NCI-H69 (cell line): ENCODE data around the gene CFAP119.

ENCODE experiments used
- DNase-seq: peaks from one replicate; lab custom pipeline; 2025; lab: John Stamatoyannopoulos, UW

The CFAP119 gene

GRCh38 chr16:30740364-30741251, 21.3 kb downstream of the CFAP119 start:
- DNase-seq, result no peak

GRCh38 chr16:30738984-30739951, 22.6 kb downstream of the CFAP119 start:
- no peak for DNase-seq

DNA sequence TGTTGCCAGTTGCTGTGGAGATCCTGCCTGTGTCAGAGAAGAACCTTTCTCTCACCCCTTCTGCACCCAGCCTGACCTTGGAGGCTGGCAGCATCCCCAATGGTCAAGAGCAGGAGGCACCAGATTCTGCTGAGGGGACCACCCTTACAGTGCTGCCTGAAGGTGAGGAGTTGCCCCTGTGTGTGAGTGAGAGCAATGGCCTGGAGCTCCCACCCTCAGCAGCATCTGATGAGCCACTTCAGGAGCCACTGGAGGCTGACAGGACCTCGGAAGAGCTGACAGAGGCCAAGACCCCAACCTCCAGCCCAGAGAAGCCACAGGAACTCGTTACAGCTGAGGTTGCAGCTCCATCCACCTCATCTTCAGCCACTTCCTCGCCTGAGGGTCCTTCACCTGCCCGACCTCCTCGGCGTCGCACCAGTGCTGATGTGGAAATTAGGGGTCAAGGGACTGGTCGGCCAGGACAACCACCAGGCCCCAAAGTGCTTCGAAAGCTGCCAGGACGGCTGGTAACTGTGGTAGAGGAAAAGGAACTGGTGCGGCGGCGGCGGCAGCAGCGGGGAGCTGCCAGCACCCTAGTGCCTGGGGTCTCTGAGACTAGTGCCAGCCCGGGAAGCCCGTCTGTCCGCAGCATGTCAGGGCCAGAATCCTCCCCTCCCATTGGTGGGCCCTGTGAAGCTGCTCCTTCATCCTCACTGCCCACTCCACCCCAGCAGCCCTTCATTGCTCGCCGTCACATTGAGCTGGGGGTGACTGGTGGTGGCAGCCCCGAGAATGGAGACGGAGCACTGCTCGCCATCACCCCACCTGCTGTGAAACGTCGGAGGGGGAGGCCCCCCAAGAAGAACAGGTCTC, 23.8 kb downstream of the CFAP119 start:
- DNase-seq, result no peak

- DNase-seq, result no peak
These were observed 24.7 kb downstream of the CFAP119 start for GRCh38 chr16:30736995-30737793.

DNA sequence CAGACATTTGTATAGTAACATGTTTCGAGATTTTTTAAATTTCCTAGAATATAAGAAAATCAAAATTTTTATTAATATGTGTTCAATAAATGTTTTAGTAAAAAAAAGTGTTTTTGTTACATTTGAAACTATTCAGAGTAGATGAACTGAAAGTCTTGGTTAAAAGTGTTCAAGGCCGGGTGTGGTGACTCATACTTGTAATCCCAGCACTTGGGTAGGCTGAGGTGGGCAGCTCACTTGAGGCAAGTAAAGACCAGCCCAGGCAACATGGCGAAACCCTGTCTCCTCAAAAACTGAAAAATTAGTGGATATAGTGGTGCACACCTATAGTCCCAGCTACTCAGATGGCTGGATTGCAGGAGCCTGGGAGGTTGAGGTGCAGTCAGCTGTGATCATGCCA, 30.5 kb downstream of the CFAP119 start:
- DNase-seq, result no peak

DNA sequence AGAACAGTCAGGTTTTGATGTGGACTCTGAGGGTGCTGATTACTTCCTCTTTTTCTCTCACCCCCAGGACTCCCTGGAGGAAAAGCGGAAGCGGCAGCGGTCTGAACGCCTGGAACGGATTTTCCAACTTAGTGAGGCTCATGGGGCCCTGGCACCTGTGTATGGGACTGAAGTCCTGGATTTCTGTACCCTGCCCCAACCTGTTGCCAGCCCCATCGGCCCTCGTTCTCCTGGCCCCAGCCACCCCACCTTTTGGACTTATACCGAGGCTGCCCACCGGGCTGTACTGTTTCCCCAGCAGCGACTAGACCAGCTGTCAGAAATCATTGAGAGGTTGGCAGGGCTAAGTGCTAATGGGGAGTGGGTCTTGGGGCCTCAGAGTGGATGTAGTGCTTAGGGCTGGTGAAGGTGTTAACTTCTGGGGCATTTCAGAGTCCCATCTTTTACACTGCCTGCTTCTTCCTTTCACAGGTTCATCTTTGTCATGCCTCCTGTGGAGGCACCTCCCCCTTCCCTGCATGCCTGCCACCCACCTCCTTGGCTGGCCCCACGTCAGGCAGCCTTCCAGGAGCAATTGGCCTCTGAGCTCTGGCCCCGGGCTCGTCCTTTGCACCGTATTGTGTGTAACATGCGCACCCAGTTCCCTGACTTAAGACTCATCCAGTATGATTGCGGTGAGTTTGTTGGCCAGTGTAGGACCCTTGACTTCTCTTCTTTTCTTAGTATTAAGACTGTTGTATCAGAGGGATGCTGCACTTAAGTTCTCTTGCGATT, 32.8 kb downstream of the CFAP119 start:
- no peak for DNase-seq

- DNase-seq, result no peak
These were observed 33.5 kb downstream of the CFAP119 start for GRCh38 chr16:30728321-30728720.

DNA sequence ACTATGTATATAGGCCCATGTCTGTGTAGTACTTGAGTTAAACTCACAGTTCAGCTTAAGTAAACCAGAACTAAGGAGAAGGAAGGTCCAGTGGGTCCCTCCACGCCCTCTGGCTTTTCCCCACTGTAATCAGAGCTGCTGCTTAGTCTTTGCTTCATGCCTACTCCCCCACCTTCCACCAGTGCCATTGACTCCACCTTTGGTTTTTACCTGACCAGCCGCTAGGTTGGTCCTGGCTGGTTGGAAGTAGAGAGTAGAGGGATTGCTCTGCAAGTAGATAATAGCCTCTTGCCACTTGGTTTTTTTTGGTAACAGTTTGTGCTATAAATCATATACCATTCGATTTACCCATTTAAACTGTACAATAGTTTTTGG, 36.5 kb downstream of the CFAP119 start:
- DNase-seq, result no peak

GRCh38 chr16:30724641-30725417, 37.0 kb downstream of the CFAP119 start:
- DNase-seq, result no peak

DNA sequence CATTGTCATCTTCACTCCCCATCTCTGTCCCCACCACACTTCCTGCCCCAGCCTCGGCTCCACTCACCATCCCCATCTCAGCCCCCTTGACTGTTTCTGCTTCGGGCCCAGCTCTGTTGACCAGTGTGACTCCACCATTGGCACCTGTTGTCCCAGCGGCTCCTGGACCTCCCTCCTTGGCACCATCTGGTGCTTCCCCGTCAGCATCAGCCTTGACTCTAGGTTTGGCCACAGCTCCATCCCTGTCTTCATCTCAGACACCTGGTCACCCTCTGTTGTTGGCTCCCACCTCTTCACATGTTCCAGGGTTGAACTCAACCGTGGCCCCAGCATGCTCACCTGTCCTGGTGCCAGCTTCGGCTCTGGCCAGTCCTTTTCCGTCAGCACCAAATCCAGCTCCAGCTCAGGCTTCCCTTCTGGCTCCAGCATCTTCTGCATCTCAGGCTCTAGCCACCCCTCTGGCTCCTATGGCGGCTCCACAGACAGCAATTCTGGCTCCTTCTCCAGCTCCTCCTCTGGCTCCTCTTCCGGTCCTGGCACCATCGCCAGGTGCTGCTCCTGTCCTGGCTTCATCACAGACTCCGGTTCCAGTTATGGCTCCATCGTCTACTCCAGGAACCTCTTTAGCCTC, 38.0 kb downstream of the CFAP119 start:
- no peak for DNase-seq

DNA sequence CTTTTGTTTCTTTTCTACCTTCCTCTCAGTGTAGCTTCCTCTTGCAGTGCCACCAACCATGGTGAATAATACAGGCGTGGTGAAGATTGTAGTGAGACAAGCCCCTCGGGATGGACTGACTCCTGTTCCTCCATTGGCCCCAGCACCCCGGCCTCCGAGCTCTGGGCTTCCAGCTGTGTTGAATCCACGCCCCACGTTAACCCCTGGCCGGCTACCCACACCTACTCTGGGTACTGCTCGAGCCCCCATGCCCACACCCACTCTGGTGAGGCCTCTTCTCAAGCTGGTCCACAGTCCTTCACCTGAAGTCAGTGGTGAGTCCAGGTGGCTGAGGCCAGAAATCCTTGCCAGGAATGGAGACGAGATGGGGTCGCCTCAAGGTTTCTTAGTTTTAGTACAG, 38.9 kb downstream of the CFAP119 start:
- DNase-seq, result no peak

DNA sequence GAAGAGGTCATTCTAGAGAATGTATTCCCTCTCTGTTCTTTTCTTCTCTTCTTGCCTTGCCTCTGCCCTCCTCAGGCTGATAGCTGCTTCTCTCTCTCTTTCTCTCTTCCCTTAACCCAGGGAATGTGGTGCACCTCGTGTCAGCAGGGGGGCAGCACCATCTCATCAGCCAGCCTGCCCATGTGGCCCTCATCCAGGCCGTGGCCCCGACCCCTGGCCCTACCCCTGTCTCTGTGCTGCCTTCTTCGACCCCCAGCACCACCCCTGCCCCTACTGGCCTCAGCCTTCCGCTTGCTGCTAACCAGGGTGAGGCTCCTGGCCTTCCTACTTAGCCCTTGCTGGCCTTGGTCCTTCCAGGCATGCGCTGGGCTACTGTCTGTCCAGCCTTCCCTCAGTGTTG, 39.4 kb downstream of the CFAP119 start:
- no peak for DNase-seq

DNA sequence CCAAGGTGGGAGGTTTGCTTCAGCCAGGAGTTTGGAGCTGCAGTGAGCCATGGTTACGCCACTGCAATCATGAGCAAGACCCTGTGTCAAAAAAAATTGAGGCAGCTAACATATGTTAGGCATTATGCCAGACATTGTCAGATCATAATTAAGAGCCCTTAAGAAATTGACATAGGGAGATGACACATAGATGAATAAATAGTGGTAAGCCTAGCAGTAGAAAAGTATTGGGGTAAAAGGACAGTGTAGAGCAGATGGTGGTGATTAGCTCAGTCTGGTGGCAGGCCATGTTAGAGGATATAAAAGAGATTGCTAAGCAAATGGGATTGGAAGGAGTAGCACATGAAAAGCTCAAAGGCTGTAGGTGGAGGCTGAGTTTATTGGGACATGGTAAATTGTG, 40.3 kb downstream of the CFAP119 start:
- peak; percentile 56 for DNase-seq

DNA sequence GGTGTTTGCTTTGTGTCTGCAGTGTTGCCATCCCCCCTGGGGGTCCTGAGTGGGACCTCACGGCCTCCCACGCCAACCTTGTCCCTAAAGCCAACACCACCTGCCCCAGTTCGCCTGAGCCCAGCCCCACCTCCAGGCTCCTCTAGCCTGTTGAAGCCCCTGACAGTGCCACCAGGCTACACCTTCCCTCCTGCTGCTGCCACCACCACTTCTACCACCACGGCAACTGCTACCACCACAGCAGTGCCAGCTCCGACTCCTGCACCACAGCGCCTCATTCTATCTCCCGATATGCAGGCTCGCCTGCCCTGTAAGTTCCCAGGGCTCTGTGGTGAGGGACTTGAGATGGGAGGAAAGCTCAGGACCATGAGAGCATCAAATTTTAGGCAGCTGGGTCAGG, 40.7 kb downstream of the CFAP119 start:
- DNase-seq, result no peak

DNA sequence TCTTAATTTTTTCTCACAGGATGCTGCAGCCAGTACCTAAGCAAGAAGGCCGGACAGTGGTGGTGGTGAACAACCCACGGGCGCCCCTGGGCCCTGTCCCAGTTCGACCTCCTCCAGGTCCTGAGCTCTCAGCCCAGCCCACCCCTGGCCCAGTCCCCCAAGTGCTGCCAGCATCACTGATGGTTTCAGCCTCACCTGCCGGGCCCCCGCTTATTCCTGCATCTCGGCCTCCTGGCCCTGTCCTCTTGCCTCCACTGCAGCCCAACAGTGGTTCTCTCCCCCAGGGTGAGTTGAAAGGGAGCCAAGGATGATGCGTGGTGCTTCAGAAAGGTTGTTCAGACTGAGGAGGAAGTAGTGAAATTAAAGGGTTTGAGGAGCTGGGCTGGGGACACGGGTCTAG, 41.2 kb downstream of the CFAP119 start:
- DNase-seq, result no peak

DNA sequence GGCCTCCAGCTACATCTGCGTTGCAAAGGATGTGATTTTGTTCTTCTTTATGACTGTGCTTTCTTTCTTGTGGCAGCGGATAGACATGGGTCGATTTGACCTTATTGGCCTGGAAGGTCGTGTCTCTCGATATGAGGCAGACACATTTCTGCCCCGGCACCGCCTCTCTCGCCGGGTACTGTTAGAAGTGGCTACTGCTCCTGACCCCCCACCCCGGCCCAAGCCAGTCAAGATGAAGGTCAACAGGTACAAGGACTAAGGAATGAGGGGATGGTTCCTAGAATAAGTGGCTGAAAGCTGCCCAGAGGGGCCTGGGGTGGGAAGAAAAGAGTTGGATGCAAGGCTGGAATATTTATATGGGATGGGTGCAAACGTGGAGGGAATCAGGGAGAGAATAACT, 41.8 kb downstream of the CFAP119 start:
- DNase-seq, result no peak

DNA sequence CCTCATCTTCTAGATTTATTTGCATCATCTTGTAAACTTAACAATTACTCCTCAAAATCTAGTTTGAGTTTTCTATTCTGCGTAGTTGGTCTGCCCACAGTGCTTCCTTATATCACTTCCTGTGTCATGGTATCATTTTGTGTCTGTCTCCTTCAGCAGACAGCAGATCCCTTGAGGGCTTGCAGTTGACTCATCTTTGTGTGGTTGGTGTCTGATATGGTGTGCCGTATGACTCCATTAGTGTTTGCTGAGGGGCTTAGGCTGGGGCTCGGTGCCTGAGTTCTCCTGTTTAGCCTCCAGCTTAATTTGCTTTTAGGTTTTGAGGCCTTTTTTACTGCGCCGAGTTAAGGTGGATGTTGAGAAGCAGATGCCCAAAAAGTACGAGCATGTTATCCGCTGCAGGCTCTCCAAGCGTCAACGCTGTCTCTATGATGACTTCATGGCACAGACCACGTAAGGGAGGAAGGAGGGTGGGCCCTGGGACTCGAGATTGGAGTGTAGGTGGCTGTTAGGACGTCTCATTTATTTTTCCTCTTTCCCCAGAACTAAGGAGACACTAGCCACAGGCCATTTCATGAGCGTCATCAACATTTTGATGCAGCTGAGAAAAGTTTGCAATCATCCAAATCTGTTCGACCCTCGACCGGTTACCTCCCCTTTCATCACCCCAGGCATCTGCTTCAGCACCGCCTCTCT, 46.0 kb downstream of the CFAP119 start:
- no peak for DNase-seq

DNA sequence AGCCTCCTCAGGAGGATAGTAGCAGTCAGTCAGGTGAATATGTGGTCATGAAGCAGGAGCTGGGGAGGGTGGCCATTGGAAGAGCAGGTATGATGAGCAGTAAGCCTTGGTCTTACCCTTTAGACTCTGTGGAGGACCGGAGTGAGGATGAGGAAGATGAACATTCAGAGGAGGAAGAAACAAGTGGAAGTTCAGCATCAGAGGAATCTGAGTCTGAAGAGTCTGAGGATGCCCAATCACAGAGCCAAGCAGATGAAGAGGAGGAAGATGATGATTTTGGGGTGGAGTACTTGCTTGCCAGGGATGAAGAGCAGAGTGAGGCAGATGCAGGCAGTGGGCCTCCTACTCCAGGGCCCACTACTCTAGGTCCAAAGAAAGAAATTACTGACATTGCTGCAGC, 50.1 kb downstream of the CFAP119 start:
- no peak for DNase-seq

- DNase-seq, result no peak
These were observed 50.9 kb downstream of the CFAP119 start for GRCh38 chr16:30710971-30711370.
